ENCODE results near the gene CLCC1.

Gene CLCC1

GRCh38 chr1:108947871-108948525 lies 15.3 kb downstream of the CLCC1 start:
- Histone ChIP-seq H3K36me3 (ENCODE audit: control insufficient read depth in 2 of 2, insufficient read depth in 1 of 2, low read length in 2 of 2) (peaks cover 20 to 50% of the 10 kb centered on the region in 2 experiments), H3K4me1 (ENCODE audit: control insufficient read depth, insufficient read depth, low read length) (no peaks in the 10 kb centered on the region), H3K27ac (ENCODE audit: extremely low read depth, low read depth, low read length) (no peak overlapping the region), H3K4me3 (ENCODE audit: low read depth, low read length) (no peak overlapping the region), H3K9me3 (ENCODE audit: control insufficient read depth, insufficient read depth, low read depth, low read length) (no peaks in the 10 kb centered on the region)
- ChIA-PET CTCF (interaction anchor here (0.9 to 1.4 kb wide), 3 partner anchors 9 to 245 kb away, joined by 3 to 4 read pairs (median 4); no protein-coding TSS in a partner anchor), POLR2A (interaction anchor here (0.5 to 1.7 kb wide), 2 partner anchors 14 to 15 kb away, joined by 4 to 6 read pairs; partner anchors contain the start of gene CLCC1)
- TF ChIP-seq OVOL3 (tag by site-specific recombination; IDR thresholded peaks at IDR 0.05) (no peak), AEBP2 (tag by site-specific recombination; IDR thresholded peaks at IDR 0.05; ENCODE audit: borderline replicate concordance) (no peak)

- Histone ChIP-seq H3K9me3 (ENCODE audit: control insufficient read depth, insufficient read depth, low read depth, low read length) (no peaks in the 10 kb centered on the region), H3K36me3 (ENCODE audit: control insufficient read depth in 2 of 2, insufficient read depth in 1 of 2, low read length in 2 of 2) (peaks cover 43 to 93% of the 10 kb centered on the region in 2 experiments), H3K4me1 (ENCODE audit: control insufficient read depth, insufficient read depth, low read length) (no peaks in the 10 kb centered on the region), H3K27ac (ENCODE audit: extremely low read depth, low read depth, low read length) (no peak overlapping the region), H3K4me3 (ENCODE audit: low read depth, low read length) (no peak overlapping the region)
- TF ChIP-seq ZNF660 (tag by site-specific recombination; IDR thresholded peaks at IDR 0.05) (no peak), ZNF157 (tag by site-specific recombination; IDR thresholded peaks at IDR 0.05) (no peak), ZNF677 (tag by site-specific recombination; IDR thresholded peaks at IDR 0.05) (no peak), ZNF580 (tag by site-specific recombination; IDR thresholded peaks at IDR 0.05) (no peak), ZBTB21 (tag by site-specific recombination; IDR thresholded peaks at IDR 0.05) (no peak), ZSCAN30 (tag by site-specific recombination; IDR thresholded peaks at IDR 0.05) (no peak), YY1 (tag by site-specific recombination; IDR thresholded peaks at IDR 0.05) (no peak), ZNF488 (tag by site-specific recombination; IDR thresholded peaks at IDR 0.05) (no peak), ZNF354C (tag by site-specific recombination; IDR thresholded peaks at IDR 0.05; ENCODE audit: borderline replicate concordance, low read depth) (no peak), ZBTB8A (tag by site-specific recombination; IDR thresholded peaks at IDR 0.05) (no peak), ZNF280C (tag by site-specific recombination; IDR thresholded peaks at IDR 0.05) (no peak), ZNF768 (tag by site-specific recombination; IDR thresholded peaks at IDR 0.05) (no peak), ZBTB10 (tag by site-specific recombination; IDR thresholded peaks at IDR 0.05) (no peak), ZNF174 (tag by site-specific recombination; IDR thresholded peaks at IDR 0.05) (no peak), FEZF1 (tag by site-specific recombination; IDR thresholded peaks at IDR 0.05) (no peak), ZNF335 (tag by site-specific recombination; conservative IDR thresholded peaks at IDR 0.05) (no peak)
- POLR2A ChIA-PET = interaction anchor here (0.5 to 0.7 kb wide), 2 partner anchors 275 to 694 kb away, joined by 3 to 5 read pairs; no protein-coding TSS in a partner anchor
- CTCF ChIA-PET = interaction anchor here (0.5 kb wide), 1 partner anchor 327 kb away, joined by 3 read pairs; no protein-coding TSS in a partner anchor
Measured at GRCh38 chr1:108936170-108936569, 27.1 kb downstream of the CLCC1 start.

Measured in HEK293 (cell line).